ENCODE results near the gene MRPS16.

MRPS16 gene

DNA sequence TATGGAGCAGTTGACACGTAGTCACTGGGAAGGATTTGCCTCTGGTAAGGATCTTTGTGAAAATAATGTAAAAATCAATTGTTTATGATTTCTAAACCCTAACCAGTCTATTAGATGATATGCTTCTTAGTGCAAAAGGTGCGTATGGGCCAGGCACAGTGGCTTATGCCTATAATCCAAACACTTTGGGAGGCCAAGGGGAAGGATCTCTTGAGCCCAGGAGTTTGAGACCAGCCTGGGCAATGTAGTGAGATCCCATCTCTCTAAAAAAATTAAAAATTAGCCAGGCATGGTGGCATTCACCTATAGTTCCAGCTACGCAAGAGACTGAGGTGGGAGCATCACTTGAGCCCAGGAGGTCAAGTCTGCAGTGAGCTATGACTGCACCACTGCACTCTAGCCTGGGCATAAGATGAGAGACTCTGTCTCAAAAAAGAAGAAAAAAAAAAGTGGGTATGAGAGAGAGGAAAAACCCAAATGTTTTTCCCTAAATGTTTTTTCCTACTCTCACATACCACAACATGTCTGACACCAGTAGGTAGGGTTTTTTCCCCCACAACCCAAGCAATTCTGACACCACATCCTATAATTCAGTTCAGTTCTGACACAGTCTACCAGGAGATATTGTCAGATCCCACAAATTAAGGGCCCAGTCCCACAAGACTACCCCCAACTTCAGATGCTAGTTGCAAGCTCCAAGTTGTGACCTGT is 41.9 kb downstream of the MRPS16 start:
- TF ChIP-seq, protein P1, sequence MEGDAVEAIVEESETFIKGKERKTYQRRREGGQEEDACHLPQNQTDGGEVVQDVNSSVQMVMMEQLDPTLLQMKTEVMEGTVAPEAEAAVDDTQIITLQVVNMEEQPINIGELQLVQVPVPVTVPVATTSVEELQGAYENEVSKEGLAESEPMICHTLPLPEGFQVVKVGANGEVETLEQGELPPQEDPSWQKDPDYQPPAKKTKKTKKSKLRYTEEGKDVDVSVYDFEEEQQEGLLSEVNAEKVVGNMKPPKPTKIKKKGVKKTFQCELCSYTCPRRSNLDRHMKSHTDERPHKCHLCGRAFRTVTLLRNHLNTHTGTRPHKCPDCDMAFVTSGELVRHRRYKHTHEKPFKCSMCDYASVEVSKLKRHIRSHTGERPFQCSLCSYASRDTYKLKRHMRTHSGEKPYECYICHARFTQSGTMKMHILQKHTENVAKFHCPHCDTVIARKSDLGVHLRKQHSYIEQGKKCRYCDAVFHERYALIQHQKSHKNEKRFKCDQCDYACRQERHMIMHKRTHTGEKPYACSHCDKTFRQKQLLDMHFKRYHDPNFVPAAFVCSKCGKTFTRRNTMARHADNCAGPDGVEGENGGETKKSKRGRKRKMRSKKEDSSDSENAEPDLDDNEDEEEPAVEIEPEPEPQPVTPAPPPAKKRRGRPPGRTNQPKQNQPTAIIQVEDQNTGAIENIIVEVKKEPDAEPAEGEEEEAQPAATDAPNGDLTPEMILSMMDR (IDR thresholded peaks at IDR 0.05; ENCODE audit: extremely low read depth, missing control alignments): no peak
- no peak for DNase-seq (ENCODE audit: low spot score)

DNA sequence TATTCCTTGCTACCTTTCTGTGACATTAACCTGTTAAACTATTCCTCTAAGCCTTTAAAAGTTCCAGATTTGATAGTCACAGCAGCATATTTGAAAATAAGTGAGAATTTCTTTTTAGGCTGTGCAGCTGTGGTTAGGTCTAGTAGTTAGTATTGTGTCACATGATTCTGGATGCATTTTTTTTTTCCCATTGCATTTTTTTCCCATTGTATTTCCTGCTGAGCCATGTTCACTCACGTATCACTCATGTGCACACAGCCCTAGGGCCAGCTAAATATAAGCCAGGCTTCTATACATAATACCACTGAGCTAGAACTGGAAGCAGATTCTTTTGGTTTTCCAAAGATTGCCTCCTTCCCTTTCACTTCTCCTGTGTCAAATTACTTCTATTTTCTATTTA is 42.7 kb downstream of the MRPS16 start:
- DNase-seq (ENCODE audit: low spot score): no peak
- TF ChIP-seq, protein P1 (IDR thresholded peaks at IDR 0.05; ENCODE audit: extremely low read depth, missing control alignments): no peak

DNA sequence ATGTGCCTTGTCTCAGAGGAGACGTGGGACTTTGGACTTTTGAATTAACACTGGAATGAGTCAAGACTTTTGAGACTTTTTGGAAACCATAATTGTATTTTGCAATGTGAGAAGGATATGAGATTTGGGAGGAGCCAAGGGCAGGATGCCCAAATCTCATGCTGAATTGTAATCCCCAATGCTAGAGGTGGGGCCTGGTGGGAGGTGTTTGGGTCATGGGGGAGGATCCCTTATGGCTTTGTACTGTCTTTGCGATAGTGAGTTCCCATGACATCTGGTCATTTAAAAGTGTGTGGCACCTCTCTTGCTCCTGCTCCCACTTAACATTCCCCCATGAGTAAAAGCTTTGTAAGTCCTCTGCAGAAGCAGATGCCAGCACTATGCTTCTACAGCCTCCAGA is 44.6 kb downstream of the MRPS16 start:
- TF ChIP-seq, protein P1 (IDR thresholded peaks at IDR 0.05; ENCODE audit: extremely low read depth, missing control alignments): no peak
- DNase-seq (ENCODE audit: low spot score): no peak

DNA sequence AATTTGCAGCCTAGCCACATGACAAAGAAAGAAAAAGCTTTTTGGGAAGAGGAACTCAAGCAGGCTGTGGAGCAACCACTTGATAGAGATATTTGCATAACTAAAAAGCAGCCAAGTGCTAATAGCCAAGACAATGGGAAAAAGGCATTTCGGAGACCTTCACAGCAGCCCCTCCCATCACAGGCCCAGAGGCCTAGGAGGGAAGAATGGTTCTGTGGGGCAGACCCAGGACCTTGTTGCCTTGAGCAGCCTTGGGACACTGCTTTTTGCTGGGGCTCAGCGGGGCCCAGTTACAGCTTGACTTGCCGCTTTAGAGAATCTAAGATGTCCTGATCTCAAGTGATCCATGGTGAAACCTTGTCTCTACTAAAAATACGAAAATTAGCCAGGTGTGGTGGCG is 46.1 kb downstream of the MRPS16 start:
- TF ChIP-seq, protein P1 (IDR thresholded peaks at IDR 0.05; ENCODE audit: extremely low read depth, missing control alignments): no peak
- no peak for DNase-seq (ENCODE audit: low spot score)

DNA sequence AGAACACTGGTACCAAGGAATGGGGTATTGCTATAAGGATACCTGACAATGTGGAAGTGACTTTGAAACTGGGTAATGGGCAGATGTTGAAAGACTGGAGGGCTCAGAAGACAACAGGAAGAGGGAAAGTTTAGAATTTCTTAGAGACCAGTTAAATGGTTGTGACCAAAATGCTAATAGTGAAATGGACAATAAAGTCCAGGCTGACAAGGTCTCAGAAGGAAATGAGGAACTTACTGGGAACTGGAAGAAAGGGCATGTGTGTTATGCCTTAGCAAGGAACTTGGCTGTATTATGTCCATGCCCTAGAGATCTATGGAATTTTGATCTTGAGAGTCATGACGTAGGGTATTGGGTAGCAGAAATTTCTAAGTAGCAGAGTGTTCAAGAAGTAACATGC is 46.6 kb downstream of the MRPS16 start:
- TF ChIP-seq, protein P1 (IDR thresholded peaks at IDR 0.05; ENCODE audit: extremely low read depth, missing control alignments): no peak
- DNase-seq (ENCODE audit: low spot score): no peak

DNA sequence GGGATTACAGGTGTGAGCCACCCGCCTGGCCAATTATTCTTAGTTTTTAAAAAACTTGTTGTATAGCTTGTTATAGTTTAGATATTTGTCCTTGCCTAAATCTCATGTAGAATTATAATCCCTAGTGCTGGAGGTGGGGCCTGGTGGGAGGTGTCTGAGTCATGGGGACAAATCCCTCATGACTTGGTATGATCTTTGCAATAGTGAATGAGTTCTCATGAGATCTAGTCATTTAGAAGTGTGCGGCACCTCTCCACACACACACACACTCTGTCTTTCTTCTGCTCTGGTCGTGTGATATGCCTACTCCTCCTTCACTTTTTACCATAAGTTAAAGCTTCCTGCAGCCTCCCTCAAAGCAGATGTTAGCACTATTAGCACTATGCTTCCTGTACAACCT is 47.4 kb downstream of the MRPS16 start:
- TF ChIP-seq, protein P1 (IDR thresholded peaks at IDR 0.05; ENCODE audit: extremely low read depth, missing control alignments): no peak
- DNase-seq (ENCODE audit: low spot score): no peak

Measured in GM20000 (cell line).